OCI-LY3 (cell line): Measurements from ENCODE around the gene HEXD.
"Not testable (repeated sequence)": the region's sequence is repeated elsewhere in the genome, so short reads cannot be mapped to it uniquely, and the experiment has no call there.

Source experiments
- CTCF ChIP-seq: fragments of 200-600, 300-600 bp; sonication (generic); IDR thresholded peaks from 2 replicates; pipeline ENCODE4 v1.5.1; 2014; ENCODE audit warnings: antibody characterized with exemption, low read length, low read depth
- EZH2phosphoT487 ChIP-seq: fragments of 200-600 bp; shearing (Covaris generic); IDR thresholded peaks from 2 replicates; pipeline ENCODE4 v1.6.1; 2018; ENCODE audit warnings: antibody characterized with exemption, mixed run types, low read depth

- TF ChIP-seq CTCF, EZH2phosphoT487: not testable (repeated sequence)
Measured at GRCh38 chr17:82453706-82454105, 35.6 kb downstream of the HEXD start.
